Natural killer cell (primary cell): ENCODE results near the gene SLC12A7. TPM values are rescaled to one million over a fixed set of nuclear protein-coding genes. Genes with fewer than 3 reads are reported as not detected.

Source experiments
- ATAC-seq, 3 donors: fragments of 150-1000 bp in 2 of 3; fragments of 200-7000 bp in 1 of 3; cut with Tn5 transposase; 1 replicate in 1 of 3; 2 replicates in 2 of 3; pipeline ENCODE4 v1.10.0; 2021; ENCODE audit warnings: mild to moderate bottlenecking in 2 of 3, moderate library complexity in 2 of 3
- DNase-seq, 2 donors: peaks; one replicate each; pipeline versions ENCODE4 v3.0.0 to v3.0.0-alpha.2; 2013 to 2021; ENCODE audit warnings: mixed read lengths in 1 of 2
- H3K27ac ChIP-seq: one replicate; pipeline ENCODE4 v1.5.1; 2013; ENCODE audit warnings: mild to moderate bottlenecking, low read length
- H3K27me3 ChIP-seq: one replicate; pipeline ENCODE4 v1.6.1; 2013; ENCODE audit warnings: low read length; ENCODE audit not compliant: control insufficient read depth, insufficient read depth
- H3K36me3 ChIP-seq: one replicate; pipeline ENCODE4 v1.6.1; 2013; ENCODE audit warnings: low read length; ENCODE audit not compliant: control insufficient read depth, insufficient read depth
- H3K4me1 ChIP-seq: one replicate; pipeline ENCODE4 v1.6.1; 2013; ENCODE audit warnings: low read length; ENCODE audit not compliant: control insufficient read depth, insufficient read depth
- H3K4me3 ChIP-seq: one replicate; pipeline ENCODE4 v1.5.1; 2013; ENCODE audit warnings: low read length
- H3K9me3 ChIP-seq: one replicate; pipeline ENCODE4 v1.6.1; 2013; ENCODE audit warnings: low read length; ENCODE audit not compliant: control insufficient read depth, insufficient read depth
- H3K27ac Mint-ChIP-seq, 2 donors: one replicate each; pipeline ENCODE4 v1.8.0; 2022; ENCODE audit warnings: mild to moderate bottlenecking in 2 of 2, mixed read lengths in 2 of 2, moderate library complexity in 1 of 2
- H3K27me3 Mint-ChIP-seq, 2 donors: one replicate each; pipeline ENCODE4 v1.8.0; 2022; ENCODE audit warnings: low read depth in 2 of 2, mixed read lengths in 2 of 2
- H3K36me3 Mint-ChIP-seq: one replicate; pipeline ENCODE4 v1.8.0; 2022; ENCODE audit warnings: mixed read lengths
- H3K4me1 Mint-ChIP-seq, 2 donors: one replicate each; pipeline ENCODE4 v1.8.0; 2022; ENCODE audit warnings: mixed read lengths in 2 of 2
- H3K4me3 Mint-ChIP-seq: one replicate; pipeline ENCODE4 v1.8.0; 2022; ENCODE audit warnings: mild to moderate bottlenecking, moderate library complexity, mixed read lengths
- H3K9me3 Mint-ChIP-seq, 2 donors: one replicate each; pipeline ENCODE4 v1.8.0; 2022; ENCODE audit warnings: mixed read lengths in 2 of 2
- WGBS: methylation state at CpG from one replicate; pipeline ENCODE4 v1.1.7; 2013; ENCODE audit warnings: missing lambda C conversion rate; ENCODE audit not compliant: insufficient coverage; 5-methylcytosine and 5-hydroxymethylcytosine counted together
- intact Hi-C: fragments of 100-400 bp; cut with micrococcal nuclease; formaldehyde crosslinking; loops from one replicate; pipeline ENCODE4 v1.14.2; 2022
- total RNA-seq, 4 donors: library from RNA; stranded (reverse); fragments of 120-200 nt in 1 of 4; gene quantifications; one replicate each; pipeline versions ENCODE4 v1.2.3 to v1.2.4, GENCODE V29; 2013 to 2022
- TF ChIP-seq, protein P1 (sequence below): fragments of 200-600 bp; IDR thresholded peaks from one replicate; pipeline ENCODE4 v1.8.0; 2022; ENCODE audit warnings: antibody characterized with exemption

SLC12A7 gene
- total RNA-seq, 3 donors from 2014 or later (not counting 1 experiment from before 2014, with no cell fraction given): 53.2 to 92.5 (median 81.3) TPM

- Mint-ChIP-seq H3K4me3 (no peak overlapping the region), H3K27me3 (peaks cover 0 to 5% of the 10 kb centered on the region in 2 donors), H3K27ac (no peak overlapping the region), H3K4me1 (peaks cover 0 to 21% of the 10 kb centered on the region in 2 donors), H3K9me3 (no peaks in the 10 kb centered on the region), H3K36me3 (no peaks in the 10 kb centered on the region)
- Histone ChIP-seq H3K27ac (no peak overlapping the region), H3K4me3 (no peak overlapping the region), H3K36me3 (no peaks in the 10 kb centered on the region), H3K27me3 (no peaks in the 10 kb centered on the region), H3K9me3 (no peaks in the 10 kb centered on the region), H3K4me1 (peaks cover 14% of the 10 kb centered on the region)
- intact Hi-C loops: no loop called here
- WGBS: 94% methylated on average over 27 of the region's 27 CpGs
- TF ChIP-seq, protein P1, sequence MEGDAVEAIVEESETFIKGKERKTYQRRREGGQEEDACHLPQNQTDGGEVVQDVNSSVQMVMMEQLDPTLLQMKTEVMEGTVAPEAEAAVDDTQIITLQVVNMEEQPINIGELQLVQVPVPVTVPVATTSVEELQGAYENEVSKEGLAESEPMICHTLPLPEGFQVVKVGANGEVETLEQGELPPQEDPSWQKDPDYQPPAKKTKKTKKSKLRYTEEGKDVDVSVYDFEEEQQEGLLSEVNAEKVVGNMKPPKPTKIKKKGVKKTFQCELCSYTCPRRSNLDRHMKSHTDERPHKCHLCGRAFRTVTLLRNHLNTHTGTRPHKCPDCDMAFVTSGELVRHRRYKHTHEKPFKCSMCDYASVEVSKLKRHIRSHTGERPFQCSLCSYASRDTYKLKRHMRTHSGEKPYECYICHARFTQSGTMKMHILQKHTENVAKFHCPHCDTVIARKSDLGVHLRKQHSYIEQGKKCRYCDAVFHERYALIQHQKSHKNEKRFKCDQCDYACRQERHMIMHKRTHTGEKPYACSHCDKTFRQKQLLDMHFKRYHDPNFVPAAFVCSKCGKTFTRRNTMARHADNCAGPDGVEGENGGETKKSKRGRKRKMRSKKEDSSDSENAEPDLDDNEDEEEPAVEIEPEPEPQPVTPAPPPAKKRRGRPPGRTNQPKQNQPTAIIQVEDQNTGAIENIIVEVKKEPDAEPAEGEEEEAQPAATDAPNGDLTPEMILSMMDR: no peak
- no peak for DNase-seq
- ATAC-seq: no peak
Observed at GRCh38 chr5:1135696-1136525, 24.0 kb upstream of the SLC12A7 start.

DNA sequence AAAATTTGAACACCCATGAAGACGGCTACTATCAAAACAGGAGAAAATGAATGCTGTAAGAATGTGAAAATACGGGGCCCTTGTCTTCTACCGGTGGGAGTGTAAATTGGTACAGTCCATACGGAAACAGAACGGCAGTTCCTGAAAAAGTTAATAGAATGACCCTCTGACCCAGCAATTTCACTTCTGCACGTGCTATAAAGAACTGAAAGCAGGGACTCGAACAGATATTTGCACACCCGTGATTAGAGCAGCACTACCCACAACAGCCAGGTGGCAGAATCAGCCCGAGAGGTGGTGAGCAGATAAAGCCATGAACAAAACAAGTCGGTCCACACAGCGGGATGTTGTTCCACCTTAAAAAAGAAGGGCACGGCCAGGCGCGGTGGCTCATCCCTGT, 22.6 kb upstream of the SLC12A7 start:
- H3K4me1 ChIP-seq: peaks cover 7% of the 10 kb centered on the region
- H3K9me3 ChIP-seq: no peaks in the 10 kb centered on the region
- WGBS: 32% methylated on average over 14 of the region's 14 CpGs
- no peak overlapping the region for H3K4me3 ChIP-seq
- Mint-ChIP-seq H3K4me3 (no peak overlapping the region), H3K9me3 (no peaks in the 10 kb centered on the region), H3K36me3 (no peaks in the 10 kb centered on the region), H3K27me3 (peaks cover 0 to 2% of the 10 kb centered on the region in 2 donors), H3K27ac (no peak overlapping the region), H3K4me1 (peaks cover 0 to 16% of the 10 kb centered on the region in 2 donors)
- TF ChIP-seq, protein P1: no peak
- intact Hi-C loops: no loop called here
- H3K27me3 ChIP-seq: no peaks in the 10 kb centered on the region
- ATAC-seq: peak in 2 of 3 donors; percentile 58 to 63
- H3K36me3 ChIP-seq: no peaks in the 10 kb centered on the region
- H3K27ac ChIP-seq: no peak overlapping the region
- peak in 1 of 2 donors; percentile 23 for DNase-seq

DNA sequence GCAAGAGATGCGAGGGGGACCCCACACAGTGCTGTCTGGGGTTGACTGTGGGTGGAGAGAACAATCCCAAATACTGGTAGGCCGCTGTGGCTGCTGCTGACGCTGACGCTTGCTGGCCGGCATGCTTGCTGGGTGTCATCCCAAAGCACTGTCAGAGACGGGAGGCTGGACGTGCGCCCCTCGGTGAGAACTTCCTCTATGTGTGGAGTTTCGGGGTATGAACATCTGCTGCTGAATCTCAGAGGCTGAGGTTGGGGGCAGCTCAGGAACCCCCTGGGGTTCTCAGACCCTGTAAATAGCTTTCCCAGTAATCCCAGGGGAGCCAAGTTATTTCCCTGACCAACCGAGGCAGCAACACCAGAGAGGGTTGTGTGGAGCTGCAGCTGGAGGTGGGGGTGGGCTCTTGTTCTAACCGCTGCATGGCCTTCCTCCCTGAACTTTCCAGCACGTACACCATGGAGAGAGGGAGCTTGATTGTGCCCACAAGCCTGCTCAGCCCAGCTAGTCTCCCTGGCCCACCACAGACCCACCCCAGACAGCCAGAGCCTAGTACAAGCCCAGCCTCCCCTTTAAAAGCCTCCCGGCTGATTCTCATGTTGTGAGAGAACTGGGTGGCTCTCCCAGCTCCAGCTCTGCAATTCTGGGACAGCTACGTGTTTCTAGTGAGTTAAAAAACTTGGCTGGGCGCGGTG, 21.8 kb upstream of the SLC12A7 start:
- H3K4me3 Mint-ChIP-seq: no peak overlapping the region
- intact Hi-C loops: no loop called here
- TF ChIP-seq, protein P1: no peak

More for the DNA sequence above, 21.8 kb upstream of the SLC12A7 start:
- Mint-ChIP-seq H3K4me1 (peaks cover 0 to 16% of the 10 kb centered on the region in 2 donors), H3K9me3 (no peaks in the 10 kb centered on the region), H3K27ac (no peak overlapping the region), H3K36me3 (no peaks in the 10 kb centered on the region), H3K27me3 (peaks cover 0 to 2% of the 10 kb centered on the region in 2 donors)
- ATAC-seq: no peak
- Histone ChIP-seq H3K27me3 (no peaks in the 10 kb centered on the region), H3K36me3 (no peaks in the 10 kb centered on the region), H3K9me3 (no peaks in the 10 kb centered on the region), H3K27ac (no peak overlapping the region), H3K4me3 (no peak overlapping the region), H3K4me1 (peaks cover 7% of the 10 kb centered on the region)
- no peak for DNase-seq
- WGBS: 72% methylated on average over 17 of the region's 17 CpGs
